Loucy (cell line): ENCODE measurements around the gene GDPD3.

Source experiments
- H2AFZ ChIP-seq: fragments of 200-600 bp; sonication (generic); 2 replicates; pipeline ENCODE4 v1.6.0; 2016; ENCODE audit warnings: antibody characterized with exemption, mild to moderate bottlenecking, low read length, moderate library complexity
- H3F3A ChIP-seq: fragments of 200-600 bp; 2 replicates; pipeline ENCODE4 v1.6.0; 2016; ENCODE audit warnings: antibody characterized with exemption, low read depth, mild to moderate bottlenecking
- H3K27me3 ChIP-seq: fragments of 200-600 bp; sonication (generic); 2 replicates; pipeline ENCODE4 v1.6.1; 2014; ENCODE audit warnings: low read length, mild to moderate bottlenecking; ENCODE audit not compliant: insufficient read depth, poor library complexity, severe bottlenecking
- H3K36me3 ChIP-seq: fragments of 200-600 bp; sonication (generic); 2 replicates; pipeline ENCODE4 v1.6.1; 2016; ENCODE audit warnings: low read length; ENCODE audit not compliant: insufficient read depth
- H3K4me1 ChIP-seq: fragments of 200-600 bp; sonication (generic); 2 replicates; pipeline ENCODE4 v1.5.1; 2014; ENCODE audit warnings: low read length, mild to moderate bottlenecking; ENCODE audit not compliant: insufficient read depth, poor library complexity, severe bottlenecking
- H3K4me2 ChIP-seq: fragments of 200-600 bp; sonication (generic); 2 replicates; pipeline ENCODE4 v1.6.0; 2014; ENCODE audit warnings: antibody characterized with exemption, low read length, low read depth, mild to moderate bottlenecking; ENCODE audit not compliant: poor library complexity, severe bottlenecking
- H3K4me3 ChIP-seq: fragments of 200-600 bp; sonication (generic); 2 replicates; pipeline ENCODE4 v1.5.1; 2014; ENCODE audit warnings: low read length, mild to moderate bottlenecking, mixed read lengths; ENCODE audit not compliant: poor library complexity, severe bottlenecking
- H3K79me2 ChIP-seq: fragments of 200-600 bp; sonication (generic); 2 replicates; pipeline ENCODE4 v1.6.1; 2014; ENCODE audit warnings: low read length; ENCODE audit not compliant: insufficient read depth
- H3K9ac ChIP-seq: fragments of 200-600 bp; sonication (generic); 2 replicates; pipeline ENCODE4 v1.6.0; 2014; ENCODE audit warnings: mild to moderate bottlenecking, low read depth, low read length, moderate library complexity; ENCODE audit not compliant: poor library complexity, severe bottlenecking
- H3K9me2 ChIP-seq: fragments of 200-600 bp; sonication (generic); replicated peaks from 2 replicates; pipeline ENCODE4 v1.6.1; 2016; ENCODE audit warnings: low read depth, low read length, mixed read lengths
- H3K9me3 ChIP-seq: fragments of 200-600 bp; sonication (generic); 2 replicates; pipeline ENCODE4 v1.6.1; 2014; ENCODE audit warnings: mild to moderate bottlenecking, antibody characterized with exemption, low read length, low read depth; ENCODE audit not compliant: insufficient read depth
- H4K20me1 ChIP-seq: fragments of 200-600 bp; sonication (generic); 2 replicates; pipeline ENCODE4 v1.6.0; 2014; ENCODE audit warnings: antibody characterized with exemption, low read length, mild to moderate bottlenecking; ENCODE audit not compliant: insufficient read depth, poor library complexity, severe bottlenecking
- EZH2phosphoT487 ChIP-seq: fragments of 200-600 bp; IDR thresholded peaks from 2 replicates; pipeline ENCODE4 v1.6.1; 2018; ENCODE audit warnings: antibody characterized with exemption, mild to moderate bottlenecking, moderate library complexity, borderline replicate concordance
- TF ChIP-seq, protein P1 (sequence below): fragments of 200-600 bp; sonication (generic); conservative IDR thresholded peaks from 2 replicates; pipeline ENCODE4 v1.5.1; 2014; ENCODE audit warnings: mild to moderate bottlenecking, antibody characterized with exemption, low read length

Gene GDPD3

DNA sequence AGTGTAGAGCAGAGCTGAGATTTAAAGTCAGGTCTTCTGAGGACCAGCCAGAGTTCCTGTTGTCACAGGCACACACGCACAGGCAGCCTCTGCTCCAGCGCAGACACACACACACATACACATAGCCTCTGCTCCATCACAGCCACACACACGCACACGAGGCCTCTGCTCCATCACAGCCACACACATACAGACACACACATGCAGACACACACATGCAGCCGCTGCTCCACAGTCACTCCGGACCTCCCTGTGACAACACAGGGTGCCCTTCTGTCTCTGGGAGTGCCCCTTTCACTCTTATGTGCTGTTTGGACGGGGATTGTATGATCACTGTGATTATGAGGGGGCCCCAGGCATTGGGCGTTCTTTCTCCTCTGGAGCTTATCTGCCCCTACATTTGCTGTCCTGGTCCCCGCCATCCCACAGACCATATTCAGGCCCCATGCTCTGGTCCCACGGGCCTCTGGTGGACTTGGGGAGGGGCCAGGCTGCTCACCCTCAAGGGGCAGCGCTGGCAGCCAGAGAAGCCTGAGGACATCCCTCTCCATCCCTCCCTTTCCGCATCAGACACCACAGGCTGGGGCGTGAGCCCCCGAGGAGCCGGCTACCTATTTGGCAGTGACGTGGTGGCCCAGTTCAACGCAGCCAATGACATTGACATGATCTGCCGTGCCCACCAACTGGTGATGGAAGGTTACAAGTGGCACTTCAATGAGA is 29.1 kb downstream of the GDPD3 start:
- Histone ChIP-seq H3F3A (peaks cover 3% of the 10 kb centered on the region; the same call in 1 of the 2 replicates), H4K20me1 (no peaks in the 10 kb centered on the region), H3K27me3 (no peaks in the 10 kb centered on the region), H3K4me2 (no peak overlapping the region), H3K9me2 (no peaks in the 10 kb centered on the region), H3K9ac (no peak overlapping the region), H3K4me1 (no peaks in the 10 kb centered on the region), H3K4me3 (no peak overlapping the region), H3K9me3 (no peaks in the 10 kb centered on the region), H3K79me2 (peaks cover 25% of the 10 kb centered on the region; the same call in 1 of the 2 replicates), H3K36me3 (peaks cover 53% of the 10 kb centered on the region; the same call in 1 of the 2 replicates), H2AFZ (no peak overlapping the region)
- TF ChIP-seq, protein P1, sequence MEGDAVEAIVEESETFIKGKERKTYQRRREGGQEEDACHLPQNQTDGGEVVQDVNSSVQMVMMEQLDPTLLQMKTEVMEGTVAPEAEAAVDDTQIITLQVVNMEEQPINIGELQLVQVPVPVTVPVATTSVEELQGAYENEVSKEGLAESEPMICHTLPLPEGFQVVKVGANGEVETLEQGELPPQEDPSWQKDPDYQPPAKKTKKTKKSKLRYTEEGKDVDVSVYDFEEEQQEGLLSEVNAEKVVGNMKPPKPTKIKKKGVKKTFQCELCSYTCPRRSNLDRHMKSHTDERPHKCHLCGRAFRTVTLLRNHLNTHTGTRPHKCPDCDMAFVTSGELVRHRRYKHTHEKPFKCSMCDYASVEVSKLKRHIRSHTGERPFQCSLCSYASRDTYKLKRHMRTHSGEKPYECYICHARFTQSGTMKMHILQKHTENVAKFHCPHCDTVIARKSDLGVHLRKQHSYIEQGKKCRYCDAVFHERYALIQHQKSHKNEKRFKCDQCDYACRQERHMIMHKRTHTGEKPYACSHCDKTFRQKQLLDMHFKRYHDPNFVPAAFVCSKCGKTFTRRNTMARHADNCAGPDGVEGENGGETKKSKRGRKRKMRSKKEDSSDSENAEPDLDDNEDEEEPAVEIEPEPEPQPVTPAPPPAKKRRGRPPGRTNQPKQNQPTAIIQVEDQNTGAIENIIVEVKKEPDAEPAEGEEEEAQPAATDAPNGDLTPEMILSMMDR: no peak
- TF ChIP-seq EZH2phosphoT487: no peak

DNA sequence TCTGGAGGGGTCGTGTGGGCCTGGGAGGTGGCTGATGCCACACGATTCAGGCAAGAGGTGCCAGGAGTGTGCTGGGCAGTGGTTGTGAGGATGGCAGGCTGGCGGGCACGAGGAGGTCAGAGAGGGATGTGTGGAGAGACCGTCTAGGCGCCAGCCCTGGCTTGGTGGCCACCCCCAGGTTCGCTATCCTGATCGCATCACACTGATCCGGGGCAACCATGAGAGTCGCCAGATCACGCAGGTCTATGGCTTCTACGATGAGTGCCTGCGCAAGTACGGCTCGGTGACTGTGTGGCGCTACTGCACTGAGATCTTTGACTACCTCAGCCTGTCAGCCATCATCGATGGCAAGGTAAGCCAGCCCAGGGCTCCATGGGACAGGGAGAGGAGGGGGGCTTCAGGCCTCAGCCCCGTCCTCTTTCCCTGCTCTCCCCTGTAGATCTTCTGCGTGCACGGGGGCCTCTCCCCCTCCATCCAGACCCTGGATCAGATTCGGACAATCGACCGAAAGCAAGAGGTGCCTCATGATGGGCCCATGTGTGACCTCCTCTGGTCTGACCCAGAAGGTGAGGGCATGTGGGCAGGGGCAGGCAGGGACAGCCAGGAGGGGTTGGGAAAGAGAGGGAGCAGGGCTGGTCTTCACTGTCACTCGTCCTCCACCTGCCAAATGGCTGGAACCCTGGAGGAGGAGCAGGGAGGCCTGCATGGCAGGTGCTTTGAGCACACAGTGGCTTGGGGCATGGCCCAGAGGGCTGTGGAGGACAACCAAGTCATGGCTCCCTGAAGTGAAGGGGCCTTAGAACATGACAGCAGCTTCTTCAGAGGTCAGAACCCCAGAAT is 29.9 kb downstream of the GDPD3 start:
- H3K4me1 ChIP-seq: peaks cover under 1% of the 10 kb centered on the region
- no peak overlapping the region for H3K9ac ChIP-seq
- peaks cover 53% of the 10 kb centered on the region; the same call in 1 of the 2 replicates for H3K36me3 ChIP-seq
- H3K4me3 ChIP-seq: no peak overlapping the region
- H3K27me3 ChIP-seq: no peaks in the 10 kb centered on the region
- H3F3A ChIP-seq: peaks cover 3% of the 10 kb centered on the region; the same call in 1 of the 2 replicates
- H3K79me2 ChIP-seq: peaks cover 33% of the 10 kb centered on the region
- no peak overlapping the region for H2AFZ ChIP-seq
- no peaks in the 10 kb centered on the region for H3K9me2 ChIP-seq
- H3K9me3 ChIP-seq: no peaks in the 10 kb centered on the region
- TF ChIP-seq, protein P1: no peak
- TF ChIP-seq EZH2phosphoT487: no peak
- H3K4me2 ChIP-seq: no peak overlapping the region
- H4K20me1 ChIP-seq: peaks cover 2% of the 10 kb centered on the region

DNA sequence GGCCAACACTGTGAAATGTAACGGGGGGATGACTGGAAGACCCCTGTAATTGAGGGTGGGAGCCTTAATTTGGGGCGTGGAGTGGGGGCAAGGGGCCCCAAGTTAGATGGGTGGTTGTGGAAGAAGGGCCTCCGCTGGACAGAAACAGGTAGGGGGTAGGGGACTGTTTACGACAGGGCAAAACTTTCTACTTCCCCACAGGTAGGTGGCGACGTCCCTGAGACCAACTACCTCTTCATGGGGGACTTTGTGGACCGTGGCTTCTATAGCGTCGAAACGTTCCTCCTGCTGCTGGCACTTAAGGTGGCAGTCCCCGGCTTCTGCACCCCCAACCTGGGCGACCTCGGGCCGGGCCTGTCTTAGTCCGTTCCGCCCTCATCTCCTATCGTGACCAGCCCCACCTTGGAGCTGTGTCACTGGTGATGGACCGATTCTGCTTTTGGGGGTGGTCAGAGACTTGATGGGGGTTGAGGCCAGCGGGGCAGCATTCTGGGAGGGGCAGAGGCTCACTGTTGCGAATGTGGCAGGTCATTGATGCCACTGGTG is 30.7 kb downstream of the GDPD3 start:
- H3K4me1 ChIP-seq: peaks cover 8% of the 10 kb centered on the region
- H3K9ac ChIP-seq: no peak overlapping the region
- H3K9me3 ChIP-seq: no peaks in the 10 kb centered on the region
- H3K4me2 ChIP-seq: no peak overlapping the region
- H3K9me2 ChIP-seq: no peaks in the 10 kb centered on the region
- H3F3A ChIP-seq: no peaks in the 10 kb centered on the region
- no peaks in the 10 kb centered on the region for H3K27me3 ChIP-seq
- TF ChIP-seq, protein P1: peak; percentile 43
- TF ChIP-seq EZH2phosphoT487: no peak
- H3K79me2 ChIP-seq: peaks cover 41% of the 10 kb centered on the region
- no peak overlapping the region for H2AFZ ChIP-seq
- H3K4me3 ChIP-seq: no peak overlapping the region
- H3K36me3 ChIP-seq: peaks cover 53% of the 10 kb centered on the region; the same call in 1 of the 2 replicates
- peaks cover 10% of the 10 kb centered on the region for H4K20me1 ChIP-seq
